GM21619 (cell line): ENCODE measurements around the gene AFF1.

Source experiments
- ATAC-seq: cut with Tn5 transposase; IDR thresholded peaks from one replicate; pipeline ENCODE4 v1.9.1; 2021; ENCODE audit not compliant: unreplicated experiment

The AFF1 gene

GRCh38 chr4:87108142-87108546 lies 173.3 kb downstream of the AFF1 start:
- ATAC-seq, result no peak

- ATAC-seq, result no peak
Measured at GRCh38 chr4:87109121-87109520, 174.3 kb downstream of the AFF1 start.

- no peak for ATAC-seq
Measured at GRCh38 chr4:87109945-87110344, 175.1 kb downstream of the AFF1 start.

- ATAC-seq, result no peak
Measured at GRCh38 chr4:87112063-87112462, 177.3 kb downstream of the AFF1 start.

- ATAC-seq, result no peak
Measured at GRCh38 chr4:87114245-87115062, 179.6 kb downstream of the AFF1 start.

- ATAC-seq, result no peak
Measured at GRCh38 chr4:87116231-87116630, 181.4 kb downstream of the AFF1 start.

GRCh38 chr4:87117051-87117731 lies 182.4 kb downstream of the AFF1 start:
- ATAC-seq, result no peak

GRCh38 chr4:87117732-87118075 lies 182.9 kb downstream of the AFF1 start:
- no peak for ATAC-seq

- no peak for ATAC-seq
Measured at GRCh38 chr4:87118421-87118820, 183.6 kb downstream of the AFF1 start.

GRCh38 chr4:87118826-87119225 lies 184.0 kb downstream of the AFF1 start:
- no peak for ATAC-seq

GRCh38 chr4:87120010-87120409 lies 185.2 kb downstream of the AFF1 start:
- ATAC-seq, result no peak

- ATAC-seq, result no peak
Measured at GRCh38 chr4:87120411-87121162, 185.8 kb downstream of the AFF1 start.

- ATAC-seq, result no peak
Measured at GRCh38 chr4:87121341-87122065, 186.7 kb downstream of the AFF1 start.

- ATAC-seq, result no peak
Measured at GRCh38 chr4:87122252-87122651, 187.4 kb downstream of the AFF1 start.

- no peak for ATAC-seq
Measured at GRCh38 chr4:87126056-87126455, 191.2 kb downstream of the AFF1 start.

- ATAC-seq, result no peak
Measured at GRCh38 chr4:87128006-87128705, 193.3 kb downstream of the AFF1 start.

GRCh38 chr4:87129681-87130080 lies 194.9 kb downstream of the AFF1 start:
- no peak for ATAC-seq

- ATAC-seq, result no peak
Measured at GRCh38 chr4:87130985-87131703, 196.3 kb downstream of the AFF1 start.

GRCh38 chr4:87132035-87132434 lies 197.2 kb downstream of the AFF1 start:
- no peak for ATAC-seq

GRCh38 chr4:87133183-87133582 lies 198.4 kb downstream of the AFF1 start:
- no peak for ATAC-seq
